Activated CD4-positive, alpha-beta T cell treated with anti-CD3 and anti-CD28 coated beads, Interleukin-2, amount 50 U/mL, for 4 hours (primary cell): ENCODE data around the gene FSCN2.
"Not testable (repeated sequence)": the region's sequence is repeated elsewhere in the genome, so short reads cannot be mapped to it uniquely, and the experiment has no call there.

Experiments
- DNase-seq, 2 experiments: peaks; one replicate each; pipeline ENCODE4 v3.0.0-alpha.2; 2020

FSCN2 gene

GRCh38 chr17:81528651-81529436 is 667 bp downstream of the FSCN2 start:
- DNase-seq: no peak

- DNase-seq: no peak
Observed at GRCh38 chr17:81529437-81529803, 1.2 kb downstream of the FSCN2 start.

GRCh38 chr17:81531013-81531412 is 2.8 kb downstream of the FSCN2 start:
- not testable (repeated sequence) for DNase-seq

DNA sequence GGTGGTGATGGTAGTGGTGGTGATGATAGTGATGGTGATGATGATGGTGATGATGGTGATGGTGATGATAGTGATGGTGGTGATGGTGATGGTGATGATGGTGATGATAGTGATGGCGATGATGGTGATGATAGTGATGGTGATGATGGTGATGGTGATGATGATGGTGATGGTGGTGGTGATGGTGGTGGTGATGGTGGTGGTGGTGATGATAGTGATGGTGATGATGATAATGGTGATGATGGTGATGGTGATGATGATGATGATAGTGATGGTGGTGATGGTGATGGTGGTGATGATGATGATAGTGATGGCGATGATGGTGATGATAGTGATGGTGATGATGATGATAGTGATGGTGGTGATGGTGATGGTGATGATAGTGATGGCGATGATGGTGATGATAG is 3.8 kb downstream of the FSCN2 start:
- not testable (repeated sequence) for DNase-seq

GRCh38 chr17:81532490-81533287 is 4.5 kb downstream of the FSCN2 start:
- DNase-seq: no peak

- DNase-seq: no peak
Observed at GRCh38 chr17:81533339-81534141, 5.4 kb downstream of the FSCN2 start.

DNA sequence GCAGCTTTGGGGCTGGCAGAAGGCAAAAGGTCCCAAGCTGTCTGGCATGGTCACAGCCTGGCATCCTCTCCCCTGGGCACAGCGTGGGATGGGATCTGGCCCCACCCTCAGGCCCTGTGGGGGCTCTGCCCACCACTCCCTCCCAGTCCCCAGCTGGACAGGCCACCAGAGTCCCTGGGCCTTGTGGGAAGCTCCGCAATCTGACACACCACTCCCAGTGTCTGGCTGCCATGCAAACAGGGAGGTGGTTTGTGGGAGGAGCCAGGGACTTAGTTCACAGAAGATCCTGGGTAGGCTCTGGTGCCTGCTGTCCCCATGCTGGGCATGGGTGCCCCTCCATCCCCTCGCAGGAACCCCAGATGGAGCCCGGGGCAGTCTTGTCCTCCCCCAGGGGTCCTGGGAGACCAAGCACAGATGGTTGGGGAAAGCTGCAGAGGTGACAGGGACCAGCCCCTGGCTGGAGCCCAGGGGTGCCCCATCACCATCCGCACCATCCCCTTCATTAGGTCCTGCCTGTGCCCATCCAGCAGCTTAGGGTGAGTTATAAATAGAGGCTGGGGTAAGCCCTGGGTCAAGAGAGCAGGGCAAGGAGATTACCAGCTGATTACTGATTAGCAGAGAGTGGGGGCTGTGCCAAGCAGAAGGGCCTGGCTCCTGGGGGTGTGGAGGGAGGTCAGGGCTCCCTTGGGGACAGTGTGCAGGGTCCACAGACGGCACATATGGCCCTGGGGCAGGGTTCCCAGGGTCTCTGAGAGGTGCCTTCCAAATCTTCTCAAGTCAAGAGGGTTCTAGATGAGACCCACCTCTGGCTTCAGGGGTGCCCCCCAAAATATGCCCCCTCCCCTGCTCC is 6.2 kb downstream of the FSCN2 start:
- DNase-seq: no peak

GRCh38 chr17:81535007-81535328 is 6.8 kb downstream of the FSCN2 start:
- no peak for DNase-seq

DNA sequence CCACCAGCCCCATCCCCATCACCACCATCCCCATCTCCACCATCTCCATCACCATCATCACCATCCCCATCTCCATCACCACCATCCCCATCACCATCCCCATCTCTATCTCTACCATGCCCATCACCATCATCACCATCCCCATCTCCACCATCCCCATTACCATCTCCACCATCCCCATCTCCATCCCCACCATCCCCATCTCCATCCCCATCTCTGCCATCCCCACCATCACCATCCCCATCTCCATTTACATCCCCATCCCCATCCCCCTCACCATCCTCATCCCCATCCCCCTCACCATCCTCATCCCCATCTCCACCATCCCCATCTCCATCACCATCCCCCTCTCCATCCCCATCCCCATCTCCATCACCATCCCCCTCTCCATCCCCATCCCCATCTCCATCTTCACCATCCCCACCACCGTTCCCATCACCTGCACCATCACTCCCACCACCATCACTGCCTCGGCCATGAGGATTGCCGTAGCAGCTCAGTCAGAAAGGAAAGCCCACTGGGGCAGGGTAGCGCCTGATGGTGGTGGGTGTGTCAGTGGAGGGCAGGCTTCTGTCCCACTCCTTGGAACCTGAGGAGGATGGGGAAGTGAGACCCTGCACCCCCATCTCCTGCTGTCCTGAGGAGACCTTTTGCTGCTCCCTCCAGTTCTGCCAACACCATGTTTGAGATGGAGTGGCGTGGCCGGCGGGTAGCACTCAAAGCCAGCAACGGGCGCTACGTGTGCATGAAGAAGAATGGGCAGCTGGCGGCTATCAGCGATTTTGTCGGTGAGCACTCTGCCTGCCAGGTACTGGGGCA is 7.5 kb downstream of the FSCN2 start:
- DNase-seq: no peak

- no peak for DNase-seq
Observed at GRCh38 chr17:81536299-81537290, 8.4 kb downstream of the FSCN2 start.

DNA sequence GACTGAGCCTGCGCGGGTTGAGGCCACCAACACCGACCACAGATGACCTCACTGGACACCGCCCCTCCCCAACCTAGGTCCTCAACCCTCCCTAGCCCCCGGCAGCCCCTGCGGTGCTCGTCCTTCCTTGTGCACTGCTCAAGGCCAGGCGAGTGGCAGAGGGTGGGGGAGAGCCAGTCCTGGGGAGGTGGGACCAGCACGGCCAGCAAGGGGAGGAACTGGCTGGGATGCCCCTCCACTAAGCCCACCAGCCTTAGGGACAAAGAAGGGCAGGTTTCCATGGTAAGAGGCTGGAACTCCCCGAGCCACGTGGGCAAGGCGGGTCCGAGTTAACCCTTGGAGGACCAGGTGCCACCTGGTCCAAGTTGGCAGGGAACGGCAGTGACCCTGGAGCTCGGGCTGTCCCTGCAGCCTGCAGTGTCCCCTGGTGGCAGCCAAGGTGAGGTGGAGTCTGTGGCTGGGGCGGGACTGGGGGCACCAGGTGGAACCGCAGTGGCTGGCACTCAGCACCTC is 9.2 kb downstream of the FSCN2 start:
- no peak for DNase-seq

DNA sequence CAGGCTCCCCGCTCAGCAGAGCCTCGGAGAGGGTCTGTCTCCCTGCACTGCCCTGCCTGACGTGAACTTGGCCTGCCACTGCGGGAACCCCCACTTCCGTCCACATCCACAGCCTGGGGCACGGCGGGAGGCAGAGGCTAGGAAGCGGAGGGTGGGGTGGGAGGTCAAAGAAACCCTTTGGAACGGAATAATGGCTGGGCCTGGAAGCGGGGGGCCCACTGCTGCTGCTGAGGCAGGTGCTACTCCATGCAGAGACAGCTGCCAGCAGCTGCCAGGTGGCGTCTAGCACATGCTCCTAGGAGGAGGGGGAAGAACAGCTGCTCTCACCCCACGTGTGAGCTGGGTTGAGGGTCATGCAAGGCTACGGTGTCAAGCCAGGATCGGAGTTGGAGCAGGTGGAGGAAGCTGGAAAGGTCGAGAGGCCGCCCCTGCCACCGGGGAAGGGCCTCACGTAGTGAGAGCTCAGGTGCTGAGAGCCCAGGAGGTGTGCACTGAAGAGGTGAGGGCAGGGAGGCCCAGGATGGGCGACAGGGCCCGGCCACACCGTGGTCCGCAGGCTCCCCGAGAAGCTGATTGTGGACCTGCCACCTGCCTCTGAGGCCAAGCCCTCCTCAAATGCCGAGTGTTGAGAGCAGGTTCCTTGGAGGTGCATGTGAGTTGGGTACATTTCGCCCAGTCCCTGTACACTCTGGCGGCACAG is 9.8 kb downstream of the FSCN2 start:
- no peak for DNase-seq

DNA sequence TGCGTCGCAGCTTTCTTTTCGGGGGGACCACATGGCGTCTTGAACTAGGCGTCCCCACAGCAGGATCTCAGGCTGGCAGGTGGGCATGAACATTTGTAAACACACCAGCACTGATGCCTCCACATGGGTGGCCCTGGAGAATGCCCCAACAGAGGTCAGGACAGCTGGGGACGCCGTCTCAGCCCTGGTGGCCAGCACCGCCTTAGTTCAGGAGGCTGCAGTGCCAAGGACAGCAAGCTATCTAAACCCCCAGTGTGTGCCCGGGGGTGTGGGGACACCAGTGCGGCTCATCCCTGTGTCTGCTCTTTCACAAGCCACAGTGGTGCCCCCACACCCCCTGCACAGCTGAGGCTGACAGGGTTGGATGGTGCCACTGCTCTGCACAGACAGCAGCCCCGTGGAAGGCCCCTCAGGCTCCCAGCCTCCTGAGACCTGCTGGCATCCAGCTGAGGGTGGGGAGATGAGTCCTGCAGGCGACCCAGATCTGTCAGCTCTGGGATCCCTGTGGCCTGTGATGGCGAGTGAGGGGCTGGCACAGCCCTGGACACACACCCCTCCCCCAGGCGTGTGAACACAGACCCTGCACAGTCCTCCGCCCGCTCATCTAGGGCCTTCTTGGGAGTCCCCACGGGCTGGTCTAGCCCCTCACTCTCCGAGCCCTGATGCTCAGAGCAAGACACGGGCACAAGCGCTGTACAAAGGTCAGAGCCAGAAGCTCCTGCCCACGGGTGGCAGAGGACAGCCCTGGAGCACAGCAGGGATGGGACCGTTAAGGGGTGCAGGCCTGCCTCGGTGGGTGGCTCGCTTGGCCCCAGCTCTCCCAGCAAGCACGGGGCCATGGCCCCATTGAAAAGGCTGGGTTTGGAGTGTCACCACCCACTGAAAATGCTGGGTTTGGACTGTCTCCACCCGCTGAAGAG is 10.7 kb downstream of the FSCN2 start:
- no peak for DNase-seq

DNA sequence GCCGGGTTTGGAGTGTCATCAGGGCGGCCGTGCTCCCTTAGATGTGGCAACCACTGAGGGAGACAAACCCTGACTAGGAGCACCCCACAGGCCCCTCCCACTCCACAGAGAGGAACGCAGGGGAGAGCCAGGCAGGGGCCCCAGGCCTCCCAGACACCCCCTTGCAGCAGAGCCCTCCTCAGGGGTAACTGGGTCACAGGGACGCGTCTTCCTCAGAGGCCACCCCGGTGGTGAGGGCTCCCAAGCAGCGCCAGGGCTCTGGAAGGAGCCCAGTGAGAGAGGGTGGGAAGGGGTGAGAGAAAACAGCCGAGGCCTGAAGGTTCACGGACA is 11.4 kb downstream of the FSCN2 start:
- DNase-seq: no peak

DNA sequence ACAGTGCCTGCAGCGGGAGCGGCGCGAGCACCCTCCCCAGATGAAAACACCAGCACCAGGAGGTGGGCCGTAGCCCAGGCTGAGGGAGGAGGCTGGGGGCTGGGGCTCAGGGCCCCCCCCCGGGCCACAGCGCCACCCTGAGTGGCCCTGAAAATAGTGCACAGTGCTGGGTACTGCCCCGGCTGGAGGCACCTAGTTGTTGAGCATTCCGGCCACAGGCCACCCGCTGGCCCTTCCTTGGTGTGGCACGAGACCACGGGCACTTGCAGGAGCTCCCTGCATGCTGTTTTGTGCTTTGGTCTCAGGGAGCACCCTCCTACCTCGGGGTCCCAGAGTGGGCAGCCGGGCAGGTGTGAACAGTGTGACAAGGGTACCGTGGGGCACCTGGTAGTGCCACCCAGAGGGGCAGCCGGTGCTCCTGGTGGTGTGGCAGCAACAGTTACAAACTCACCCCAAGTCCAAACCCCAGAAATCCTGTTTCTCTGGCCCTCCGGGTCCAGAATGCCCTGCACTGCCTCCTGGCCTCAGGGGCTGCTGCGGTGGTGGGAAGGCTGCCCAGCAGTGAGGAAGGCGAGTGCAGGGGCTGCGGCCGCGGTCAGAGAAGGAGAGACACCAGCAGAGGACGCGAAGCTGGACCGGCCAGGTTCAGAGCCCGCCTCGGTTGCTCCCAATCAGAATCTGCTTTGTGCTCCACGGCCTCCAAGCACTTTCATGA is 11.9 kb downstream of the FSCN2 start:
- no peak for DNase-seq

GRCh38 chr17:81540676-81541027 is 12.5 kb downstream of the FSCN2 start:
- no peak for DNase-seq

- no peak for DNase-seq
Observed at GRCh38 chr17:81541123-81541522, 12.9 kb downstream of the FSCN2 start.
